T-helper 1 cell treated with Interleukin-12 subunit alpha and Interleukin-12 subunit beta and Interleukin-4 antibody, amounts not matched to agents 30 ng/mL and 1 ng/mL, for 36 hours (primary cell): ENCODE measurements around the gene CCT2. TPM values are rescaled to one million over a fixed set of nuclear protein-coding genes. Genes with fewer than 3 reads are reported as not detected.
"Not testable (repeated sequence)": the region's sequence is repeated elsewhere in the genome, so short reads cannot be mapped to it uniquely, and the experiment has no call there.

ENCODE experiments used
- intact Hi-C: fragments of 100-400 bp; cut with micrococcal nuclease; formaldehyde crosslinking; loops from one replicate; pipeline ENCODE4 v1.15.1; 2024
- total RNA-seq: library from RNA; stranded (reverse); gene quantifications from 2 replicates; pipeline ENCODE4 v1.2.3, GENCODE V29; 2022

Gene CCT2
- total RNA-seq, 1 donor from 2014 or later, result 199 TPM

GRCh38 chr12:69583203-69583602 lies 2.1 kb upstream of the CCT2 start:
- intact Hi-C loops, result loop anchor here (10.0 kb wide), 2 partner anchors 748 to 898 kb away; partner anchors contain the start of gene NUP107

GRCh38 chr12:69588527-69588926 lies 3.3 kb downstream of the CCT2 start:
- intact Hi-C loops, result loop anchor here (5.0 to 10.0 kb wide), 4 partner anchors 754 to 2001 kb away; partner anchors contain the start of genes NUP107 and SLC35E3

DNA sequence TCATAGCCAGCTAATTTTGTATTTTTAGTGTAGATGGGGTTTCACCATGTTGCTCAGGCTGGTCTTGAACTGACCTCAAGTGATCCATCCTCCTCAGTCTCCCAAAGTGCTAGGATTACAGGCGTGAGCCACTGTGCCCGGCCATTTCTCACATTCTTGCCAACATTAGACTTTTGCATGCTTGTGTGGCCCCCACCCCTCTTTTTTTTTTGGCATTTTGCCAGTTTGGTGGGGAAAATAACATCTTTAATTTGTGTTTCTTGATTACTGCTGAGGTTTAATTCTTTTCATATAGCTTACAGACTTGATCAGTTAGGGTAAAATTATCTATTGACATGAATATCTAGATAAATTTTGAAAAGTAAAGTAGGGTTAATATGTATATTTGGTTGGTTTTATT lies 3.8 kb downstream of the CCT2 start:
- intact Hi-C loops, result loop anchor here (5.0 to 10.0 kb wide), 4 partner anchors 754 to 2002 kb away; partner anchors contain the start of genes NUP107 and SLC35E3

- intact Hi-C loops, result no loop called here
Measured at GRCh38 chr12:69595689-69596088, 10.4 kb downstream of the CCT2 start.

DNA sequence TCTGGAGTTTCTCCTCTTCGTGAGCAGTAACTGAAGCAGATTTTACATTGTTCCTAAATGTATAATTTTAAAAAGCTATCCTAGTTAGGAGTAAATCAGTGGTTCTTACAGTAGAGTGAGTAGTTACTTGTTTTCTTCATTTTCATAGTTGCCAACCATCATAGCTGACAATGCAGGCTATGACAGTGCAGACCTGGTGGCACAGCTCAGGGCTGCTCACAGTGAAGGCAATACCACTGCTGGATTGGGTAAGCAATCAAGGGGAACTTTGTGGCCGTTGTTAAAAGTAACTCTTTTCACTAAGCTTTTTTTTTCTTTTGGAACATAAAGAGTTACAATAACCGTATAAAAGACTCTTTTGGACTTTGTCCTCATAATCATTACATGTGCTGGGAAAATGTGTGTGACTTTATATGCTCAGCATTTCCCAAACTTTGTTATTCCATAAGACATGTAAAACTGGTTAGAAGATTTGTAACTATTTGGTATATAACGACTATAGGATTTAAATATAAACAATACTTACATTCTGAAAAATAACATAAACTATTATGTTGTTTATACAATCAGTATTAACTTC lies 13.0 kb downstream of the CCT2 start:
- intact Hi-C loops, result no loop called here

GRCh38 chr12:69600804-69601203 lies 15.5 kb downstream of the CCT2 start:
- intact Hi-C loops, result no loop called here

GRCh38 chr12:69601962-69602685 lies 16.9 kb downstream of the CCT2 start:
- intact Hi-C loops, result no loop called here

DNA sequence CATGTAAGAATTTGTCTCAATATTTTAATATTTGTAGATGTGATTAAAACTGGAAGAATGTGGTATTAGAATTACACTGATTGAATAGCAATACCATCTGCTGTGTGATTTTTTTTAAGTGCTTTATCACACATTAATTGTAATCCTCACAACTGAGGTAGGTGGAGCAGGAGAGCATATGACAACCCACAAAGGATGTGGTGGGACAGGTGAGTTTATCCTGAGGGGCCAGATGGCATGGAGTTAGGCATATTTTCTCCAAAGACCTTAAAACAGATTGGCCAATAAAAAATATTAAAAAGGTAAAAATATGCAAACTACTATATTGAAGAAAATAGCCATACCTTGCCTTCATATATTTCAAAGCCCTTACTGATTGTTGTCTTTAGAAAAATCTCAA lies 17.7 kb downstream of the CCT2 start:
- intact Hi-C loops, result no loop called here

DNA sequence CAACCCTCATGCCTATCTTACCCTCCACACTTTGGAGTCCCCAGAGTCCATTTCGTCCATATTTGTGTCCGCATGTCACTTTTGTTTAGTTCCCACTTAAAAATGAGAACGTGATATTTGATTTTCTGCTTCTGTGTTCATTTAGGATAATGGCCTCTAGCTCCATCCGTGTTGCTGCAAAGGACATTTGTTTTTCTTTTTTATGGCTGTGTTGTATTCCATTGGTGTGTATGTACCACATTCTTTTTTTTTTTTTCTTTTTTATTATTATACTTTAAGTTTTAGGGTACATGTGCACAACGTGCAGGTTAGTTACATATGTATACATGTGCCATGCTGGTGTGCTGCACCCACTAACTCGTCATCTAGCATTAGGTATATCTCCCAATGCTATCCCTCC lies 18.3 kb downstream of the CCT2 start:
- intact Hi-C loops, result not testable (repeated sequence)

- intact Hi-C loops, result not testable (repeated sequence)
Measured at GRCh38 chr12:69604275-69604674, 19.0 kb downstream of the CCT2 start.

DNA sequence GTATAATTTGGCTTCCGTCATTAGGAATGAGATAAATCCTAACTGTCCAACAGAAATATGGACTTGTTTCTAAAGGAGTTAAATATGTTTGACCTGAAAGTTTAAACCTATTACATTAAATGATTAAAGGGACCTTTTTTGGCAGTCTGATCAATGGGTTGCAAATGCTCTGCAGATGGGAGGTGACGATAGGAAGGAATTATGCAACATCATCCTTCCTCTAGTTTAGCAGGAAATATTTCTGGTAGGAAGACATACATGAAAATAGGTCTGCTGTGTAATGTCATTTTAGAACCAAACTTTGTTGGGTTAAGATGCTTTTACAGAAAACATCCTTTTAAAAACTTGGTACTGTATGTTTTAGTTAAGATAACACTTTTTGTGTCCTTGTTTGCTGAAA lies 22.9 kb downstream of the CCT2 start:
- intact Hi-C loops, result no loop called here

GRCh38 chr12:69610126-69610525 lies 24.9 kb downstream of the CCT2 start:
- intact Hi-C loops, result no loop called here

DNA sequence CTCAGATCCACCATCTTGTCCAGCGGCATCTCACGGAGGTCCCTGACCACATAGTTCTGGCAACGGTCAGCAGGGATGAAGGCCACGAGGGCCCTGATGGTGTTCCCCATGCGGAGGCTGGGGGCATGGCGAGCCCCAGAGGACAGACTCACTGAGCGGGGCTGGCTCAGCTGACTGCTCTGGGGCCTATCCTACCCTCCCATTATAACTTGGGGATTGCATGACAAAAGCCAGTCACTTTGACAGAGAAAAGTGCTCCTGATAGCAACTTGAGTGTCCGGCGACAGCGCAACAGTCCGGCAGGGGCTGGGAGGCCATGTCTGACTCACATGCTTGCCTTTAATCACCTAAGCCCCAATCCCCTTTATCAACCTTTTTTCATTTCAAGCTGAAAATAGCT lies 25.5 kb downstream of the CCT2 start, which contains the start of gene LRRC10:
LRRC10 (minus strand) TSS at position 179 of the 400 bp plus-strand sequence; CDS start at position 110, 69 bp downstream.
- intact Hi-C loops, result no loop called here

DNA sequence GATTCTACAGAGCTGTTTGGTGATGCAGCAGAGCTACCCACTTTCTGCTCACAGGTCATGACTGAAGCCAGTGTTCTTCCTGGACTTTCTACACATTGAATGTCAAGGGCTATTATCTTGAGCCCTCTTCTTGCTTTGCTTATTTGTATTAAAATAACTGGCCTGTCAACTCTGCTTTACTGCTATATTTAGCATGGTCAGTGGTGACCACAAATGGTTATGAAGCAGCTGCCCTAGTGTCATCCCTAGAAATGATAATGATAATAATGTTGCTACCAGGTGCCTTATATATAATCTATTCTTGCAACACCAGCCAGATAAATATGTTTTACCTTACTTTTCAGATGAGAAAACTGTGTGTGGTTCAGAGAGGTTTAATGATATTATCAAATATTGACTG lies 28.1 kb downstream of the CCT2 start:
- intact Hi-C loops, result no loop called here

GRCh38 chr12:69616025-69616424 lies 30.8 kb downstream of the CCT2 start:
- intact Hi-C loops, result no loop called here

- intact Hi-C loops, result no loop called here
Measured at GRCh38 chr12:69619050-69619449, 33.8 kb downstream of the CCT2 start.

DNA sequence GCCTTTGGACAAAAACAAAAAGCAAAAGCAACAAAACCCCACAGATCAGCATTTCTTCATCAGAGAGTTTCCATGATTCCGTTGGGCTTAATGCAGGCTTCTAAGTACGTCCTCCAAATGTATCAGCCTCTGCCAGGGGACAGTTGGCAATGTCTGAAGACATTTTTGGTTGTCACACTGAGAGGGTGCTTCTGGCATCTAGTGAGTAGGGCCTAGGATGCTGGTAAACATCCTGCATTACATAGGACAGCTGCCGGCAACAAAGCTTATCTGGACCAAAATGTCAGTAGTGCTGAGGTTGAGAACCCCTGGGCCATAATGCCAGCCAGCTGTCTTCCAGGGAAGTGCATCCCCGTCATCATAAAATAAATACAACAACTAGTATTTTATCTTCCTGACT lies 34.8 kb downstream of the CCT2 start:
- intact Hi-C loops, result no loop called here

DNA sequence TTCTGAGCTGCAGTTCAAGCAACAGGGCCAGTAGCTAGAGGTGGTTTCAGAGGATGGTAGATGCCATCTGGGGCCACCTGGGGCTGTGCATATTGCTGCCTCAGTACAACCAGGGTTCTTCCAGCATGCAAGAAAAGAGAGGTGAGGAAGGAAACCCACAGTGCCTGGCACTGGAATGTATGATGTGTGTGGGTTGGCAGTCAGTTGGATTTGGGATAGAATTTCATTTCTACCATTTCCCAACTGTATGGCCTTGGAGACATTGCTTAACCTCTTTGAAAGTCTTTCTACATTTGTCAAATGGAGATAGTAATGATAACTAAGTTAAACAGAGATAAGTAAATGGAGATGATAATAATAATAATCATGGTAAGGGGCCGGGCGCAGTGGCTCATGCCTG lies 35.7 kb downstream of the CCT2 start:
- intact Hi-C loops, result no loop called here

GRCh38 chr12:69621551-69621950 lies 36.3 kb downstream of the CCT2 start:
- intact Hi-C loops, result no loop called here

GRCh38 chr12:69623970-69624369 lies 38.7 kb downstream of the CCT2 start:
- intact Hi-C loops, result no loop called here

GRCh38 chr12:69627501-69627900 lies 42.2 kb downstream of the CCT2 start:
- intact Hi-C loops, result no loop called here

GRCh38 chr12:69630191-69630590 lies 44.9 kb downstream of the CCT2 start:
- intact Hi-C loops, result loop anchor here (1.0 kb wide), 1 partner anchor 347 kb away; no protein-coding TSS in a partner anchor

- intact Hi-C loops, result no loop called here
Measured at GRCh38 chr12:69633061-69633460, 47.8 kb downstream of the CCT2 start.
